H54 (cell line): ENCODE measurements around the gene CD164.
"Not testable (repeated sequence)": the region's sequence is repeated elsewhere in the genome, so short reads cannot be mapped to it uniquely, and the experiment has no call there.

Experiments used
- DNase-seq: peaks from one replicate; pipeline ENCODE4 v3.0.0; 2011; ENCODE audit warnings: low spot score, mixed read lengths; ENCODE audit not compliant: insufficient read length
- FAIRE-seq: peaks from 3 replicates; lab custom pipeline; 2011; peaks lifted over from hg19 to GRCh38; lab: Jason Lieb, UNC
- POLR2A ChIP-seq: IDR thresholded peaks from 2 replicates; pipeline ENCODE4 v1.6.1; 2011; ENCODE audit warnings: low read depth, mild to moderate bottlenecking, low read length

CD164 gene

DNA sequence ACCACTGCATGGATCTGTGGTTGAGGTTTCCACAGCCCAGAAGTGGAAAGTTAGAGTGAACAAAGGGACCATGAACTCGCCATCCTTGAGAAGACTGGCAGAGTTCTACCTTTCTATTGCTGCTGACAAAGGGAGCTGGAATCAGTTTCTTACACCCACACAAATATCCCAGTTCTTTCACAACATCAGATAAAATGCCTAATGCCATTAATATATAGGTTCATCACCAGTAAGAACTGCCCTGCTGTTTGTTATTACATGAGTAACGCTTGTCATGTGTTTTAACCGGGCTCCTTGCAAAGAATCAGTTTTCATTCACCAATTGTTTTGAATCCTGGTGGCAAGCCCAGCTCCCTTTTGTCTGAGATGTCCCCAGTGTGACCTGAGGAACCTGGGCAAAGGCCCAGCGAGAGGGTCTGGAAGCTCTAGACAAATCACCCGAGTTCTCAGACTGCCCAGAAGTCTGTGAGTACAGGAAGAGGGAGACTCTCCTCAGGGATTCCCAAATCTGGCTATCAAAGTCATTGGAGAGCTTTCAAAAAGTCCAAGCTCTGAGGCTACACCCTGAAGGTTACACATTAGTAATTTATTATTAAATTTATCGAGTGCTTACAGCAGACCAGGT is 7.5 kb upstream of the CD164 start:
- FAIRE-seq (no peak), DNase-seq (no peak)
- TF ChIP-seq POLR2A, result no peak

DNA sequence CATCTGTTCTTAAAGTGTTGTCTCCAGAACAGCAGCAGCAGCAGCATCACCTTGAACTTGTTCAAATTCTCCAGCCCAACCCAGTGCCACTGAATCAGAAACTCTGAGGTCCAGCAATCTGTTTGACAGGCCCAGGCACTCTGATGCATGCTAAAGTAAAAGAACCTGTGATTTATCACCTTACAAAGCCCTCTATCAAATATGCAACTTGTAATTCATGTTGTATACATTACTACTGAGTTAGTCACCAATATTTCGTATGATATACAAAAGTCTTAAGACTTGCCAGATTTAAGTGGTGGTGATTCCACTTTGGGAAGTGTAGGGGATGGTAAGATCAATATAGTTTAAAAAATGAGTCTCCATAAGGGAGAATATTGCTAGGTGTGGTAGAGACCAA is 6.0 kb upstream of the CD164 start:
- no peak for DNase-seq
- no peak for FAIRE-seq
- TF ChIP-seq POLR2A, result no peak

DNA sequence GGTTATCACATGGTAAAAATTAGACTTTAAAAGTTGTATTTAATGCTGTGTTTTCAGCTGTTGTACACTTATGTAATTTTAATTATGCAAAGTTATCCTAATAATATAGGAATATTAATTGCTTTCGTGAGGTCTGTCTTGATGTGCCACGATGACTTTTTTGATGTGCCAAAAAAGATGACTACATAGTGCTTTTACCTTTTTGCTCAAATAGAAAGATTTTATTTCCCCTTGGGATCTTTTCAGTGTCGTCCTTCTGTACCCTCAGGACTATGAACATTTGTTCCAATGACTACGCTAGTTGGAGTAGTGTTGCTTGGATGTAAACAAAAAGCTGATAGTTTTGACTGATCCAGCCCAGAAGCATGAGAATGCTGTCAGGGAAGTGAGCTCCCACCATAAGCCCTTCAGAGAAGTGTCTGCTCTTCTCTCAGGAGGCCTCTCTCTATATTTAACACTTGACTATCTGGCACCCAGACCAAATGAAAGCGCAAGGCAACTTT is 1.2 kb upstream of the CD164 start:
- FAIRE-seq, result no peak
- no peak for DNase-seq
- no peak for TF ChIP-seq POLR2A

DNA sequence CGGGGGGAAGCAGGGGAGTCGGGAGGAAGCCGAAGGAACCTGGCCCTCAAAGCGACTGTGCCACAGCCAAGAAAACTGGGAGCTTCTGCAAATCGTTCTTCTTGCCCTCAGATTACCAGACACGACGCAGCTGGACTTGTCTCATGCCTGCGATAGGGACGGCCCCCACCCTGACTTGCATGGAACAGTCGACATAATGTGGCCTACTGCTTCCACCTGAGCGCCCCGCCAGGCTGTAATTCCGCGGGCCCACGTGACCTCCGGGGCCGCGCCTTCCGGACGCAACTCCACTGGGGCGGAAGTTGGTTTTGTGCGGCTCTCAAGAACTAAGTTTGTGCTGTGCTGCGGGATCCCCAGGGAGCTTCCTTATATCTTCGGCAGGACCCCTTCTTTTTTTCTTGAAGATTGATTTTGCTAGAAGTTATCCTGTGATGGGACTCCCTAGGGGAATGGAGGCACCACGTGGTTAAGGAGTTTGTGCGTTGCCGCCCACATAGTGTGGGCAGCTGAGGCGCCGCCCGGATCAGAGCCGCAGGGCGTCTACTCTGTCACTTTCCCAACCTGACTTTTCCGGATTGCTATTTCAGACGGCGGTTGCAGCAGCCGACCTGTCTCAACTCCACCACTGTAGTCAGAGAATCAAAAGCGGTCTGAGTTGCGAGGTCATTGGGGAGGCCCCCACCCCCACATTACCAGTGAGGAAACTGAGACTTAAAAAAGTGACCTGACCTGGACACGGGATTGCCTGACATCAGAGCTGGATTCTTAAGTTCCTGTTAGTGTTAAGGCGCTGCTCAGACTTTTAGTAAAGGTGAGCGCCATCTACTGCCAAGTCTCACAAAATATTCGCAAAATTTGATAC is 540 bp upstream of the CD164 start:
- FAIRE-seq, result no peak
- peak; percentile 63 for DNase-seq
- no peak for TF ChIP-seq POLR2A

DNA sequence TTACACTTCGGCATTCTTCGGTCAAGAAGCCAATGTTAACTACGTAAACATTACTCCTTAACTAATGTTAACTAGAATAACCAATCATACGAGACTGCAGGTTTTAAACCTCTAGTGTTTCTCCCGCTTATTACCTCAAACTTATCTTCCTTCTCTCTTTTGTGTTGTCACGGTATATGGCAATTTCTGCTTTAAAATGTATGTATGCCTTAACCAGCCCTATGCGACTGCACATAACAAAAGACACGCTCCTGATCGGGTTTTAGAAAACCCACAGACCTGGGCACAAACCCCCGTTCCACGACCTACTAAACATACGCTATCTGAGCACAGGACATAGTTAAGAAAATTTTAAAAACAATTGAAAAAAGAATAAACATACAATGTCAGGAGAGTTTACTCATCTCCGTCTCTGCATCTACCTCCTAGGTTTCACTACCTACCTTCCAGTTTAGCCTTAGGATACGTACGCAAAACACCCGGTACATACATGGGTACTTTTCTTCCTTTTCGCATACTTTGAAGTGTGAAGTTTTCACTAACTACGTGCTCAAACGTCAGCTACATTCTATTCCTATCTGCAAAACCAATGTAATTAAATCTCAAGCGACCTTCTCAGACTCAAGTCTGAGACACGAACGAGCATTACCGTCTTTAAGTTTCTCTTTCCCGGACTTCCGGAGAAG is 1.1 kb downstream of the CD164 start:
- TF ChIP-seq POLR2A, result no peak
- no peak for DNase-seq
- FAIRE-seq, result no peak

DNA sequence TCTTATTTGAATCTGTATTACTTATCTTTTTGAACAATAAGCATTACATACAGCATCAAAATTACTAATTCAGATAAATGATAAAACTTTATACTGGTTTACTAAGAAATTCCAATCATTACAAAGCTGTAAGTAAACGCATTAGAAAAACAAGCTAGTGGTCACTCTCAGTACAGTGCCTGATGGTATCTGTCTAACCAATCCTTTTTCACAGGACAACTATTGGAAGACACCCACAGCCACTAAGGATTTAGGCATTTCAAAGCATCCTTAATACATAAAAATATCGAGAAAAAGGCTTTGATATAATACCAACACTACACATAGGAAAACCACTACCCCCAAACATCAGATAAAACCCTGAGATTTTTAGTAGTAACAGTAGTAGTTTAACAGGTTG is 2.6 kb downstream of the CD164 start:
- no peak for TF ChIP-seq POLR2A
- FAIRE-seq, result no peak

DNA sequence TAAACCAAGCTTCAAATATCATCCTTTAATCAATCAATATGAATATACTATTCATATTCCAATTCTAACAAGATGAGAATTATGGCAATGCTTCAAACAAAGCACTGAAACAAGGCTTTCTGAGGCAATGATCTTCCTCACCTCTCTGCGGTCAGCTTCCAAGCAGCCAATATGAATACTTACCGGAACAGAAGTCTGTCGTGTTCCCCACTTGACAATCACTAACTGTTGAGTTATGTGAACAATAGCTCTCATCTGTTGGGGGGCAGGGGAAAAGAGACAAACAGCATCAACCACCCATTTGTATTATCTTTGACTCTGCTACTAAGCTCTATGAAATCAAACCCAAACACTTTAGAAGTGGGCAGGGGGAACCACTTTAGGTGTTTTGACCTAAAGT is 4.5 kb downstream of the CD164 start:
- TF ChIP-seq POLR2A, result no peak
- no peak for FAIRE-seq
- no peak for DNase-seq

More for the DNA sequence above, 2.6 kb downstream of the CD164 start:
- no peak for DNase-seq

DNA sequence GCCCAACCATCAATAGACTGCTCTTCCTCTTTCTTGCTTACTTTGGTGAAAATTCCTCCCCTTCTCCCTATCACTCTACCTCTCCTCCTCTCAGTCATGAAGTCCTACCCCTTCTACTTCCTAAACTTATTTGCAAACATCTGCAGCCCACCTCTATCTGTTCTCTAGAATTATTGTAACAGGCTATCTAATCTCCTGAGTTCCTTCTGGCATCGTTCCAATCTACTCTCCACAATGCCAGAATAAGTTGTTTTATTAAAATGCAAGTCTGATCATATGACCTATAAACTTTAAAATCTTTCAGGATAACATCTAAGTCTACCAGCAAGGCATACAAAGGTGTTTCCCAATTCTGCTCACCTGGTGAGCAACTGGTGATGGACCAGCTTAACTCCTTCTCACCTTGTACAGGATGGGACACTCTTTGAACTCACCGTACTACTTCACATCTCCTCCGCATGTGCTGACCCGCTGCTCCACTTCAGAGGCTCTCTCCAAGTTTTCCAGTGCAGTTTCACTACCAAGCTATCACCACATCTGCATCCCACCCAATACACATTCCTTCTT is 7.9 kb downstream of the CD164 start:
- DNase-seq (no peak), FAIRE-seq (no peak)
- TF ChIP-seq POLR2A, result no peak

DNA sequence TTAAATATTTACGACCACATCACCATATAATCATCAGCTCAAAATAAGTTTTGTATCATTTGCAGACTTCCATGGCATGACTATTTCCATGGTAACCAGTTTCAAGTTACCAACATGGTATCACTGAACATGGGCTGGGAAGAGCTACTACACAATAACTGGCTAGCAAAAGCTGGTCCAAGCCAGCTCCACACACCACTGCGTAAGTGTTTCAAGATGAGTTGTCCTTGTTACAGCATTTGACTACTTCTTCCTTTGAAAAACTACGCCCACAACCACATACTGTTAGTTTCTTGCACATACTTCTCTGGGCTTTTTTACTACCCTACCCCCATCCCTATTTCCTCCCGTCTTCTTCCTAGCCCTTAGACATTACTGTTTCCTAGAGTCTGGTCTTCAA is 8.5 kb downstream of the CD164 start:
- no peak for TF ChIP-seq POLR2A
- no peak for FAIRE-seq
- no peak for DNase-seq

DNA sequence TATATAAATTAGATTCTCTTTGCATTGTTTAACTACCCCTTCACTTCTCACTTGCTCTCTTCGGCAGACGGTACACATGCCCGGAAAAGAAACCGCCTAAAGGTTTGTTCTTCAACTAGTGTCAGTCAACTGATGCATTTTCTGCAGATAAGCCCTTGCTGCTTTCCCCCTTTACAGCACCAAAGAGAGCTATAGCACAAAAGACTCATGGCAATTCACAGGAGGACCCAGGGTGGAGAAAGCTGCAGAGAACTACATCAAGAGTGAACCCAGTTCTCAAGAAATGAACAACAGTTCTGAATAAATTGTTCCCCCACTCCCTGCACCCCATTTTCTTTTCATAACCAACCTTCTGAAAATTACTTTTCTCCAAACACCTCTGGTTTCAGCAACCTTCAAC is 8.9 kb downstream of the CD164 start:
- no peak for DNase-seq
- no peak for TF ChIP-seq POLR2A
- FAIRE-seq, result no peak

DNA sequence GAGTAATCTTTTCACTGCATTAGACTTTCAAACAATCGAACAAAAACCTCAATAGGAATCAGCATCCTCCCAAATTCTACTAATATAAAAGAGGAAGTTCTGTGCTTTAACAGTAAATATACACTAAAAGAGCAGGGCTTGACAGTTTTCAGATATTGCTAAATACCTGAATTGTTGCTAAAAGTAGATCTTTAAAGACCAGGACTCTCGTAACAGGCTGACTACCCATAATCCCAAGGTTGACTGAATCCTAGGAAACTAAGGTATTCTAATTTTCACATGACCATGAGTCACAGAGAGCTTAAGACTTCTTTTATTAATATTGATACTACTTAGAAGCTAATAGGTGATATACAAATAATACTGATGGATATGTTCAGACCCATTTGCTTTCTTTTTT is 10.1 kb downstream of the CD164 start:
- TF ChIP-seq POLR2A, result no peak
- FAIRE-seq (no peak), DNase-seq (no peak)

DNA sequence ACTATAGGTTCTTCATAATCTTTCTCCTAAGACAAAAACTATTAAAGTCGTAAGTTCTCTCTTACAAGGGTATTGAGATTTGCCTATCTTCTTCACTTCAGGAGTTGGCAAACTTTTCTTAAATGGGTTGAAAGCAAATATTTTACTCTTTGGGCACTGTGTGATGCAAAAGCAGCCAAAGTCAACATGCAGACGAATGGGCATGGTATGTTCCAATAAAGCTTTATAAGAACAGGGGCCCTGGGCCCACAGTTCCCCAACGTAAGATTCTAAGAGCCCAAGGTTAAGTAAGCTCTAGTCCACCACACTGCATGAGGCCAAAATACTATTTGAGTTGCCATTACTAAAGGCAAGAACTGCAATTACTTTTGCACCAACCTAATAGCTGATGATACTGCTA is 11.5 kb downstream of the CD164 start:
- FAIRE-seq (no peak), DNase-seq (no peak)
- TF ChIP-seq POLR2A, result no peak

DNA sequence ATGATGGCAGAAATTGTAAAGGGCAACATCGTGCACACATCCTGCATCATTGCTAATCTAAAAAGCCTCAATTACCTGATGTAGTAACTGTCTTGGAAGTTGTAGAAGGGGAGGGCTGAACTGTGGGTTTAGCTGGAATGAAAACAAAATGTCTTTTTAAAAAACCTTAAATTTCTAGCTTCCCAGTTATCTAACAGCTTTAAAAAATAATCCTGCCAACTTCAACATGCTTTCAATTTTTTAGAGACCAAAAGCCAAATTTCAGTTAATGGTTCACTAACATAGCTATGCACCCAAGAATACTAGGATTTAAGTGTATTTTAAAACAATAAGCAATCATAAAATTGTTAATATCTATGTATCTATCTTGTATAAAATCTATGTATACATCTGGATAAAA is 11.9 kb downstream of the CD164 start:
- DNase-seq (no peak), FAIRE-seq (no peak)
- no peak for TF ChIP-seq POLR2A

DNA sequence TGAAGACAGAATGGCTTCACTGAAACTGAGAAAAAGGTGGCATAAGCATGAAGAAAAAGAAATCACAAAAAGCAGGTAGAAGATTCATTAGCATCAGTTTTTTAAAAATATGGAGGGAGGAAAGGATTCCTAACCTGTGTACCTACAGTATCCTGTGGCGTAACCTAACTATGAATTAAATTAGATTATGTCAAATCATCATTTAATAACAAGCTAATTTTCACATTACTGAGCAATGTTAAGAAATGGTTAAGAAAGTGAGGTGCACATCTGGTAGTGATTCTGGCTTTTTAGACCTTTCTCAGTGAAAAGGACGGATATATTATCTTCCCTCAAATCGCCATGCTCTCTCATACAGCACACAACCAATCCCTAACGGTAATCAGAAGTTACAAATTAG is 12.5 kb downstream of the CD164 start:
- FAIRE-seq (no peak), DNase-seq (no peak)
- TF ChIP-seq POLR2A, result no peak

DNA sequence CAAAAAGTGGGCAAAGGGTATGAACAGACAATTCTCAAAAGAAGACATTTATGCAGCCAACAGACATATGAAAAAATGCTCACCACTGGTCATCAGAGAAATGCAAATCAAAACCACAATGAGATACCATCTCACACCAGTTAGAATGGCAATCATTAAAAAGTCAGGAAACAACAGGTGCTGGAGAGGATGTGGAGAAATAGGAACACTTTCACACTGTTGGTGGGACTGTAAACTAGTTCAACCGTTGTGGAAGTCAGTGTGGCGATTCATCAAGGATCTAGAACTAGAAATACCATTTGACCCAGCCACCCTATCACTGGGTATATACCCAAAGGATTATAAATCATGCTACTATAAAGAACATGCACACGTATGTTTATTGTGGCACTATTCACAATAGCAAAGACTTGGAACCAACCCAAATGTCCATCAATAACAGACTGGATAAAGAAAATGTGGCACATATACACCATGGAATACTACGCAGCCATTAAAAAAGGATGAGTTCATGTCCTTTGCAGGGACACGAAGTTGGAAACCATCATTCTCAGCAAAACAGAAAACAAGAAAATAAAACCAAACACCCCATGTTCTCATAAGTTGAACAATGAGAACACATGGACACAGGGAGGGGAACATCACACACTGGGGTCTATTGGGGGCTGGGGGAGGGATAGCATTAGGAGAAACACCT is 17.7 kb downstream of the CD164 start:
- not testable (repeated sequence) for FAIRE-seq, DNase-seq
